ENCODE results near the gene SLN. TPM values are rescaled to one million over a fixed set of nuclear protein-coding genes. Genes with fewer than 3 reads are reported as not detected.

Gene SLN
- total RNA-seq, 1 experiment from 2014 or later: not detected

GRCh38 chr11:107683807-107684206, 28.0 kb downstream of the SLN start:
- no peaks in the 10 kb centered on the region for H3K36me3 ChIP-seq
- DNase-seq (ENCODE audit: low read depth in 1 of 2, low spot score in 2 of 2): no peak
- H3K4me3 ChIP-seq: no peak overlapping the region
- H3K27me3 ChIP-seq (replicated peaks): no peaks in the 10 kb centered on the region
- no peak overlapping the region for H3K27ac ChIP-seq
- no peaks in the 10 kb centered on the region for H3K9me3 ChIP-seq (replicated peaks)
- H3K4me1 ChIP-seq (replicated peaks): no peaks in the 10 kb centered on the region

- H3K9me3 ChIP-seq (replicated peaks): no peaks in the 10 kb centered on the region
- no peak overlapping the region for H3K27ac ChIP-seq
- H3K4me1 ChIP-seq (replicated peaks): no peaks in the 10 kb centered on the region
- H3K36me3 ChIP-seq: no peaks in the 10 kb centered on the region
- H3K27me3 ChIP-seq (replicated peaks): no peaks in the 10 kb centered on the region
- no peak overlapping the region for H3K4me3 ChIP-seq
- DNase-seq (ENCODE audit: low read depth in 1 of 2, low spot score in 2 of 2): no peak
These were observed 28.8 kb downstream of the SLN start for GRCh38 chr11:107683061-107683460.

- DNase-seq (ENCODE audit: low read depth in 1 of 2, low spot score in 2 of 2): no peak
- no peaks in the 10 kb centered on the region for H3K9me3 ChIP-seq (replicated peaks)
- H3K4me1 ChIP-seq (replicated peaks): no peaks in the 10 kb centered on the region
- no peaks in the 10 kb centered on the region for H3K27me3 ChIP-seq (replicated peaks)
- H3K27ac ChIP-seq: no peak overlapping the region
- H3K4me3 ChIP-seq: no peak overlapping the region
- no peaks in the 10 kb centered on the region for H3K36me3 ChIP-seq
These were observed 29.3 kb downstream of the SLN start for GRCh38 chr11:107682572-107682971.

- H3K27ac ChIP-seq: no peak overlapping the region
- H3K36me3 ChIP-seq: no peaks in the 10 kb centered on the region
- no peaks in the 10 kb centered on the region for H3K27me3 ChIP-seq (replicated peaks)
- no peak overlapping the region for H3K4me3 ChIP-seq
- no peaks in the 10 kb centered on the region for H3K4me1 ChIP-seq (replicated peaks)
- no peak for DNase-seq (ENCODE audit: low read depth in 1 of 2, low spot score in 2 of 2)
- no peaks in the 10 kb centered on the region for H3K9me3 ChIP-seq (replicated peaks)
These were observed 29.7 kb downstream of the SLN start for GRCh38 chr11:107682171-107682570.

GRCh38 chr11:107679255-107680024, 32.4 kb downstream of the SLN start:
- Histone ChIP-seq H3K4me3 (no peak overlapping the region), H3K27ac (no peak overlapping the region), H3K27me3 (replicated peaks) (no peaks in the 10 kb centered on the region), H3K9me3 (replicated peaks) (no peaks in the 10 kb centered on the region), H3K36me3 (no peaks in the 10 kb centered on the region), H3K4me1 (replicated peaks) (no peaks in the 10 kb centered on the region)
- no peak for DNase-seq (ENCODE audit: low read depth in 1 of 2, low spot score in 2 of 2)

- Histone ChIP-seq H3K9me3 (replicated peaks) (no peaks in the 10 kb centered on the region), H3K4me1 (replicated peaks) (no peaks in the 10 kb centered on the region), H3K27me3 (replicated peaks) (no peaks in the 10 kb centered on the region), H3K27ac (no peak overlapping the region), H3K36me3 (no peaks in the 10 kb centered on the region), H3K4me3 (no peak overlapping the region)
- no peak for DNase-seq (ENCODE audit: low read depth in 1 of 2, low spot score in 2 of 2)
These were observed 33.3 kb downstream of the SLN start for GRCh38 chr11:107678632-107678971.

DNA sequence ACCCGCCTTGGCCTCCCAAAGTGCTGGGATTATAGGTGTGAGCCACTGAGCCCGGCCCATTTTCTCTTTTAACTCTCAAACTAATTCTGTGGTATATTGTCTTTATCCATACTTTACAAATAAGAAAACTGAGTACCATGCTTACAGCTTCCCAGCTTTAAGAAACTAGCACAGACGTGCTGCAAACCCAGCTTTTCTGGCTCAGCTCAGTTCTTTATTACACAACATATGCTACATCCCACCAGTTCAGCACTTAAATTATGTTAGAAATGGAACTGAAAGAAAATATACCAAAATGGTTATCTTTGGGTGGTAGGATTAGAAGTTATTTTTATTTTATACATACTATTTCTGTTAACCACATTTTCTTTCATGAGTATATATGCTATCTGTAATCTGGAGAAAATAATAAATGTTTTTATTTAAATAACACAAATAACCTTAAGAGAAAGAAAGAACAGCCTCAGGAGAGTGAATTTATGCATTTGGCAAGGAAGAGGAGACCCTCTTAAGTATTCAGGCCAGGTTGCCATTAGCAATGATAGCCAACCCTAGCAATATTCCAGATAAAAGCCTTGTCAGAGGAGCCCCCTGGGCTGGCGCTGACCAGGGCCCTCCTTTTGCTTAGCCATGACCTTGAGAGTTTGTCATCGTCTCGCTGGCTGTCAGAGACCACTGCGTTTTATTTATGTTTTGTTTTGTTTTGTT, 33.8 kb downstream of the SLN start:
- H3K4me1 ChIP-seq (replicated peaks): no peaks in the 10 kb centered on the region
- no peaks in the 10 kb centered on the region for H3K27me3 ChIP-seq (replicated peaks)
- H3K36me3 ChIP-seq: no peaks in the 10 kb centered on the region
- no peak for DNase-seq (ENCODE audit: low read depth in 1 of 2, low spot score in 2 of 2)
- H3K9me3 ChIP-seq (replicated peaks): no peaks in the 10 kb centered on the region
- no peak overlapping the region for H3K4me3 ChIP-seq
- H3K27ac ChIP-seq: no peak overlapping the region

GRCh38 chr11:107676336-107677057, 35.4 kb downstream of the SLN start:
- Histone ChIP-seq H3K27me3 (replicated peaks) (no peaks in the 10 kb centered on the region), H3K9me3 (replicated peaks) (no peaks in the 10 kb centered on the region), H3K4me1 (replicated peaks) (no peaks in the 10 kb centered on the region), H3K36me3 (no peaks in the 10 kb centered on the region), H3K4me3 (no peak overlapping the region), H3K27ac (no peak overlapping the region)
- no peak for DNase-seq (ENCODE audit: low read depth in 1 of 2, low spot score in 2 of 2)

GRCh38 chr11:107675902-107676301, 36.0 kb downstream of the SLN start:
- no peak for DNase-seq (ENCODE audit: low read depth in 1 of 2, low spot score in 2 of 2)
- Histone ChIP-seq H3K4me1 (replicated peaks) (no peaks in the 10 kb centered on the region), H3K27ac (no peak overlapping the region), H3K27me3 (replicated peaks) (no peaks in the 10 kb centered on the region), H3K9me3 (replicated peaks) (no peaks in the 10 kb centered on the region), H3K36me3 (no peaks in the 10 kb centered on the region), H3K4me3 (no peak overlapping the region)

DNA sequence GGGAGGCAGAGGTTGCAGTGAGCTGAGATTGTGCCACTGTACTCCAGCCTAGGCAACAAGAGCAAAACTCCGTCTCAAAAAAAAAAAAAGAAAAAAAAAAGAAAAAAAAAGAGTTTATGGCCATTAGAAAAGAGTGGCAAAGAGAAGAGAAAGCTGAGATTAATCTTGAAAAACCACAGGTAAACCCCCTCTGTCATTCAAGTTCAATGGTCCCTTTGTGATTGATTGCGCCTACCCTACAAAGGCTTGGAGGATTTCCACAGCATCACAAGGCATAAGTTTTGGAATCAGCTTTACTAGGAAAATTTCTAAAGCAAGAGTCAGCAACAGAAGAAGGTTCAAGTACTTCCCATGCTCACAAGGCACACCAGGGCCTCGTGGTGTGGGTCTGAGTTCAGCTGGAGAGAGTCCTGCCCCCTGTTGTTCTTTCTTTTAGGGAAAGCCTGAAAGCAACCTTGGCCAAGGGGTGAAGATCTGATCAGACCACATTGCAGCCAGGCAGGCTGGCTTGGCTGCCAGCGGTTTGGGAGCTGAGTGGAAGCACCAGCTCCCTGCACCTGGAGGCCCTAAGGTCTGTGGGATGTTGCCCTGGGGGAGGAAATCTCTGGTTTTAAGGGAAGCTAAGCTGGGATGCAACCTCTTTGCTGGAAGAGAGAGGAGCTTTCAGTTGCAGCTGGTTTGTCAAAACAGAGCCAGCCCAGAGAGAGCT, 41.8 kb downstream of the SLN start:
- no peaks in the 10 kb centered on the region for H3K4me1 ChIP-seq (replicated peaks)
- no peak overlapping the region for H3K4me3 ChIP-seq
- H3K36me3 ChIP-seq: no peaks in the 10 kb centered on the region
- DNase-seq (ENCODE audit: low read depth in 1 of 2, low spot score in 2 of 2): no peak
- H3K27me3 ChIP-seq (replicated peaks): no peaks in the 10 kb centered on the region
- no peak overlapping the region for H3K27ac ChIP-seq
- no peaks in the 10 kb centered on the region for H3K9me3 ChIP-seq (replicated peaks)

- H3K4me3 ChIP-seq: no peak overlapping the region
- H3K27me3 ChIP-seq (replicated peaks): no peaks in the 10 kb centered on the region
- H3K27ac ChIP-seq: no peak overlapping the region
- H3K9me3 ChIP-seq (replicated peaks): no peaks in the 10 kb centered on the region
- no peaks in the 10 kb centered on the region for H3K4me1 ChIP-seq (replicated peaks)
- DNase-seq (ENCODE audit: low read depth in 1 of 2, low spot score in 2 of 2): no peak
- no peaks in the 10 kb centered on the region for H3K36me3 ChIP-seq
These were observed 42.6 kb downstream of the SLN start for GRCh38 chr11:107669191-107669740.

GRCh38 chr11:107666911-107667613, 44.8 kb downstream of the SLN start:
- Histone ChIP-seq H3K4me1 (replicated peaks) (no peaks in the 10 kb centered on the region), H3K9me3 (replicated peaks) (no peaks in the 10 kb centered on the region), H3K27ac (no peak overlapping the region), H3K27me3 (replicated peaks) (no peaks in the 10 kb centered on the region), H3K36me3 (no peaks in the 10 kb centered on the region), H3K4me3 (no peak overlapping the region)
- no peak for DNase-seq (ENCODE audit: low read depth in 1 of 2, low spot score in 2 of 2)

DNA sequence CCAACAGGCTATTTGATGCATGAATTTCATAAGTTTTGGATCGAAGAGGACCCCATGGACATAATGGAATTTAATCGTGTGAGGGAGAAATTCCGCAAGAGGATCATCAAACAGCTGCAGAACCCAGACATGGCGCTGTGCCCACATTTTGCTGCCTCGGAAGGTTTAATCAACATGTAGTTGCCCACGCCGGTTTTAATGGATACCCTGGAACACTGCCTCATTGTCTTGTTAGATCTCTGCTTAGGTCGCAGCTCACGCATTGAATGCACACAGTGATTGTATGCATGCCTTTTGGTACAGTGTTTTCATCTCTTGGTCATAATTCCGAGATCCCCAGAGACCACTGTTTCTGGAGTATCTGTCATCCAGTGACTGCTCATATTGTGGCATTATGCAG, 46.8 kb downstream of the SLN start:
- no peak overlapping the region for H3K27ac ChIP-seq
- H3K36me3 ChIP-seq: no peaks in the 10 kb centered on the region

More for the DNA sequence above, 46.8 kb downstream of the SLN start:
- Histone ChIP-seq H3K27me3 (replicated peaks) (no peaks in the 10 kb centered on the region), H3K4me3 (no peak overlapping the region), H3K9me3 (replicated peaks) (no peaks in the 10 kb centered on the region), H3K4me1 (replicated peaks) (no peaks in the 10 kb centered on the region)
- DNase-seq (ENCODE audit: low read depth in 1 of 2, low spot score in 2 of 2): no peak
